Esophagus mucosa (tissue), 1 donor: Measurements from ENCODE around the gene CHID1. TPM values are rescaled to one million over a fixed set of nuclear protein-coding genes. Genes with fewer than 3 reads are reported as not detected.

Source experiments
- ATAC-seq: fragments of 200-7000 bp; cut with Tn5 transposase; one replicate; pipeline ENCODE4 v1.9.1; 2020
- total RNA-seq: library from RNA; stranded (reverse); gene quantifications from one replicate; pipeline ENCODE4 v1.2.4, GENCODE V29; 2023
- donor health status: DM: yes; HTN: yes; CAD: no.

The CHID1 gene
- total RNA-seq, 1 donor from 2014 or later, result 56.6 TPM

- ATAC-seq, result no peak
Measured at GRCh38 chr11:863023-863909, 47.3 kb downstream of the CHID1 start.

GRCh38 chr11:862696-863022 lies 48.0 kb downstream of the CHID1 start:
- ATAC-seq, result no peak

GRCh38 chr11:862081-862661 lies 48.4 kb downstream of the CHID1 start:
- ATAC-seq, result no peak

- ATAC-seq, result no peak
Measured at GRCh38 chr11:861105-861479, 49.5 kb downstream of the CHID1 start.

- no peak for ATAC-seq
Measured at GRCh38 chr11:860234-861104, 50.1 kb downstream of the CHID1 start.

- peak; percentile 70 for ATAC-seq
Measured at GRCh38 chr11:859394-860131, 51.0 kb downstream of the CHID1 start.

GRCh38 chr11:858762-859339 lies 51.8 kb downstream of the CHID1 start:
- no peak for ATAC-seq

GRCh38 chr11:858053-858761 lies 52.4 kb downstream of the CHID1 start:
- ATAC-seq, result no peak

- ATAC-seq, result no peak
Measured at GRCh38 chr11:856397-856796, 54.2 kb downstream of the CHID1 start.

- ATAC-seq, result no peak
Measured at GRCh38 chr11:855796-856195, 54.8 kb downstream of the CHID1 start.

- no peak for ATAC-seq
Measured at GRCh38 chr11:855330-855674, 55.3 kb downstream of the CHID1 start.

- ATAC-seq, result no peak
Measured at GRCh38 chr11:854601-855329, 55.8 kb downstream of the CHID1 start.

GRCh38 chr11:853682-854448 lies 56.7 kb downstream of the CHID1 start:
- ATAC-seq, result no peak

GRCh38 chr11:852762-853161 lies 57.8 kb downstream of the CHID1 start:
- no peak for ATAC-seq

- ATAC-seq, result no peak
Measured at GRCh38 chr11:850775-851763, 59.5 kb downstream of the CHID1 start.

GRCh38 chr11:849951-850774 lies 60.4 kb downstream of the CHID1 start:
- no peak for ATAC-seq

GRCh38 chr11:849104-849824 lies 61.3 kb downstream of the CHID1 start:
- ATAC-seq, result no peak
